GM18861 (cell line): Measurements from ENCODE around the gene S100PBP.
"Not testable (repeated sequence)": the region's sequence is repeated elsewhere in the genome, so short reads cannot be mapped to it uniquely, and the experiment has no call there.

Experiments used
- ATAC-seq: cut with Tn5 transposase; IDR thresholded peaks from one replicate; pipeline ENCODE4 v1.9.1; 2021; ENCODE audit not compliant: unreplicated experiment

S100PBP gene

GRCh38 chr1:32899586-32900296 lies 82.3 kb downstream of the S100PBP start:
- ATAC-seq: no peak

- ATAC-seq: no peak
Measured at GRCh38 chr1:32900371-32900955, 83.0 kb downstream of the S100PBP start.

- ATAC-seq: no peak
Measured at GRCh38 chr1:32900956-32901822, 83.7 kb downstream of the S100PBP start, which contains the start of gene TMEM54. TSS of gene TMEM54 (minus strand) at chr1:32901389. CDS start at chr1:32901238, 151 bp downstream.

- no peak for ATAC-seq
Measured at GRCh38 chr1:32901823-32902534, 84.5 kb downstream of the S100PBP start.

- no peak for ATAC-seq
Measured at GRCh38 chr1:32902535-32902920, 85.1 kb downstream of the S100PBP start.

GRCh38 chr1:32903991-32904785 lies 86.7 kb downstream of the S100PBP start:
- no peak for ATAC-seq

- ATAC-seq: no peak
Measured at GRCh38 chr1:32904797-32905196, 87.3 kb downstream of the S100PBP start.

- ATAC-seq: not testable (repeated sequence)
Measured at GRCh38 chr1:32905588-32905987, 88.1 kb downstream of the S100PBP start.

GRCh38 chr1:32906654-32907053 lies 89.2 kb downstream of the S100PBP start:
- no peak for ATAC-seq

- no peak for ATAC-seq
Measured at GRCh38 chr1:32907435-32907834, 90.0 kb downstream of the S100PBP start.
